Left kidney (tissue), 2 donors: ENCODE measurements around the gene RAPGEF1. TPM values are rescaled to one million over a fixed set of nuclear protein-coding genes. Genes with fewer than 3 reads are reported as not detected.

Source experiments
- DNase-seq: peaks from one replicate; pipeline ENCODE4 v3.0.0-alpha.2; 2013
- polyA plus RNA-seq: library from polyadenylated mRNA; unstranded; fragments of 120-200 nt; gene quantifications from one replicate; pipeline ENCODE4 v1.2.1, GENCODE V29; 2013; ENCODE audit not compliant: insufficient read length

The RAPGEF1 gene
- polyA plus RNA-seq, 1 donor = 40.2 TPM

DNA sequence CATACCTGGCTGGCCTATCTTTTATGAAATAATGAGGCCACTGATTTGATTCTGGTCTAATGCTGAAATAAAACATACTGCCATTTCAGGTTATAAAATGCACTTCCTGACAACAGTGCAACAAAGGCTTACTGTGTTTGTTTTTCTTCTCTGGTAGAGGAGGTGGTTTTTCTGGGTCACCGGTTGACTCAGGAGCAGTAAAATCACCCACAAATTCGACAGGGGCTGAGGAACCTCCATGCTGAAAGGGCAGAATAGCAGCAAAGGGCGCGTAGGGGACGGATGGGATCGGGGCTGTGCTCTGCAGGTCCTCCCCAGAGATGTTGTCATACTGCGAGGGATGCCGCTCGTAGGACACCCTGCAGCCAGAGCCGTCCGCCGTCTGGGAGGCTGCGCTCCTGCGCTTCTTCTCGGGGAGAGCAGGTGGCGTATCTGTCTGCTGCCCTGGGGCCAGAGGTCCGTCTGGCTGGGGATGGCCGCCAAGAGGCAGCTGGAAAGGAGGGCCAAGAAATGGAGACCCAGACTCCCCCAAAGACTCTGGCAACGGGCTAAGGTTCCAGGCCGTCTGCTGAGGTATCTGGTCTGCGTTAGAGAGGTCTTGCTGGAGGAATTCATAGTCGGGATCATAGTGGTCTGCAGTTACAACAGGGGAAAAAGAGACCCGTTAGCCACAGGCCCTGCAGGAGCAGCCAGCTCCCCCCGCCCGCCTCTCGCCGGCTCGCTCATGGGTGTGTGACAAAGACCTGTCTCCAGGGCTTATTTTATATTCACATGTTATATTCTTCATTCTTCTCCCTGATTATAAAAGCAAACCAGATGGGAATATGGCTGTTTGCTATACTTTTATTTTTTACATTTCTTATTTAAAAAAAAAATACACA, 113.8 kb downstream of the RAPGEF1 start:
- no peak for DNase-seq

DNA sequence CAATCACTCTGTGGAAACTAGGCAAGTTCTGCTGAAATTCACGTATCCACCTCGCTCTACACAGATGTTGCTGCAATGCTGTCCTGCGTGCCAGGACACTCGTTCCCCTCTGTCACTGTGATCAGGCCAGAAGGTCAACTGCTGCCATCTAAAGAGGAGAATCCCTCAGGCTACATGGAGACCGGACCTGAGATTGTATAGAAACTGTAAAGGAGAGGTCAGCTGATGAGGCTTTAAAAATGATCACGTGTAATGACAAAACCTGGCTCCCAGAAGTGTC, 114.4 kb downstream of the RAPGEF1 start:
- no peak for DNase-seq

DNA sequence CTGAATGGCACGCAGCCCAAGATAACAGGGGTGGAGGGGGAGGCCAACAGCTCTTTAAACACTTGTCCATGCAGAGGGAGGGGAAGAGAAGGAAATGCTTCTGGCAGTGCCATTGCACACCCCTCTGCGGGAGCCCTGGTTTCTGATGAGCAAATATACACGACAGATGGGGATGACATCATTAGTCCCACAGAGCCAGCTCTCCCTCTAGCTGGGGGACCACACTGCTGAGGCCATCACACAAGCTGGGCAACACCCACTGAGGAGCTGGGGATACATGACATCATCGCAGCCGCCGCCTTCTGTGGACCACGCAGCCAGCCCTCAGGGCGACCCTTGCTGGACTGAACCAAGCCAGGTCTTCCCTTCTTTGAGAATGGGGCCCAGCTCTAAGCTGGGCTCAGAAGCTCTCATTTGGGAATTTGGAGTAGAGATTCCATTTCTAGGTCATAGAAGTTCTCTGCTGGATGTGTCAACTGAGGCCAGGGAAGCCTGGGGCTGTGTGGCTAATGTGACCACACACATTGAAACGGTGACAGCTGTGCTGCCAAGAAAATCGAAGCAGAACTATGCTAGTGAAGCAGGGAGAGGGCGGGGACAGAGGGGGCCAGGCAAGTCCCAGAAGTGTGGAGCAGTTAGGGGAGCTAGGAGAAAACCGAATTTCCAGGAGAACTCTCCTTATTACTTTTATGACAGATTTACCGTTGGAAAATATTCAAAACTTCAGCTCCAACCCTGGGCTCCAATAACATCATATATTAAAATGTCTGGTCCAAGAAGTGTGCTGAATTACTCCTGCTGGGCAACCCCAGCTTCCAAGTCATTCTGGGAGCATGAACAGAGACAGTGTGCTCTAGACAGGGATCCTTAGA, 115.0 kb downstream of the RAPGEF1 start:
- no peak for DNase-seq

DNA sequence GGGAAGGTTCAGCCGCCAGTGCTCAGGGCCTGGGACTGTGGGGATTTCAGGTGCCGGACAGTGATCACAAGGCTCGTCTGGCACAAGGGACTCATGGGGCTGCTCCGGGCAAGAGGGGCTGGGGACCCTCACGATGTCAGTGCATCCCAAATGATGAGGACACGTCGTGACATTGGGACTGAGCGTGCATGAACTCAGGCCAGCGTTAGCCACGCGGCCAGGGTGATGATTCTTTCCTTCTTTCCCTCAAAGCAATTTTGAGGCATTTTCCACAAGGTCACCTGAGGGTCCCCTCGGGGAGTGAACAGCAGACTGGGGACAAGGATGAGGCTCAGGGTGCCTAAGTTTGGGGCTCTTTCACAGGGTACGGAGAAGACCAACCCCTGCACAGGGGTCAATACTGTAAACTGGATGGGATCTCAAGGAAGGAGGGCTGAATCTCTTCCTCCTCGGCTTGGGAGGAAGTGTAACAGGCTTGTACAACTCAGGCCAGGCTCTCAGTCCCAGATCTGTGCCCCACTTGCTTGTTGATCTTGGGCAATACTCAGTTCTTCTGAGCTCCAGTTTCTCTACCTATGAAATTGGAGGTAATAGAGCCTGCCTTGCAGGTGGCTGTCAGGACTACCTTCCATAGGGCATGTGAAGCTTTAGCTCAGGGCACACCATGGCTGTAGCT, 116.1 kb downstream of the RAPGEF1 start:
- DNase-seq = no peak

DNA sequence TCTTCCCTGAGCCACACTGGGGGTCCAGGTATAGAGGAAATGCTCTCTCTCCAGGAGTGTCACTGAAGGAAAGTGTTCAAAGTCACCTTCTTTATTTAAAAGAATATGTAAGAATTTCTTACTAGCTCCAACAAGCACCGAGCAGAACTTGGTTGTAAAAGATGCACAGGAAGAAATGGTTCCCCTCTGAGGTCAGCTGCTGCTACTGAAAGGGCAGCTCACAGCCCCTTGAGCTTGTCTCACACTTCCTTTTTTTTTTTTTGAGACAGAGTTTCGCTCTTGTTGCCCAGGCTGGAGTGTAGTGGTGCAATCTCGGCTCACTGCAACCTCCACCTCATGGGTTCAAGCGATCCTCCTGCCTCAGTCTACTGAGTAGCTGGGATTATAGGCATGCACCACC, 117.4 kb downstream of the RAPGEF1 start:
- no peak for DNase-seq

DNA sequence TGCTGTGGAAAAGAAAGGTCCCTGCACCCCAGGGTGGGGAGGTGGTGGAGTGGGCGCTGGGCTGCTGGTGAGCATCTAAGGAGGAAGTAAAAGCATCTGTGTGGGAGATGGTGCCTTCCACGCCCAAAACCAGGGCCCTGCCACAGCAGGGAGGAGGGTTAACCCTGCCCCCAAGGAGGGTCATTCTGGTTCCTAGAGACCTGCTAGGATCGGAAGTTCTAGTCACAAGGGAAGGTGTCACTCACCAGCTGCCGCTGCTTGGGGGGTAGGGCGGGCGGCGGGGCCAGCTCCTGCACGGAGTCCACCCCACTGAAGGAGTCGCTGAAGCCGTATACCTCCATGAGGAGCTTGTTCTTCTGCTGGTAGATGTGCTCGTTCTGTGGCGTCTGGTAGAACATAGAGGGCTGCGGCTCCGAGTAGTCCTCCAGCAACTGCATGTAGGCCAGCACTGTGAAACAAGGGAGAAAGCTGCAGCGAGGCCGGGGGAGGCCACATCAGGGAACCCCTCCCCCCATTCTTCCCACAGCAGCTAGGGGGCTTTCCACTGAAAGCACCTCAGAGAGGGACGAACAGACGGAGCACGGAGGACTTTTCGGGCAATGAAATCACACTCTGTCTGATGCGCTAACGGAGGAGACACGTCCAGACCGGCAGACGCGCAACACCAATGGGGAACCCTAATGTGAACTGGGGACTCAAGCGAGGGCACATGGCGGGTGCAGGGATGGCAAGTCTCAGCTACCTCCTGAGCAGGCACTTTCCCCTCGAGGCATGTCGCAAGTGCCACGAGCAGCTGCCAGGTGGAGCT, 118.1 kb downstream of the RAPGEF1 start:
- DNase-seq = no peak

DNA sequence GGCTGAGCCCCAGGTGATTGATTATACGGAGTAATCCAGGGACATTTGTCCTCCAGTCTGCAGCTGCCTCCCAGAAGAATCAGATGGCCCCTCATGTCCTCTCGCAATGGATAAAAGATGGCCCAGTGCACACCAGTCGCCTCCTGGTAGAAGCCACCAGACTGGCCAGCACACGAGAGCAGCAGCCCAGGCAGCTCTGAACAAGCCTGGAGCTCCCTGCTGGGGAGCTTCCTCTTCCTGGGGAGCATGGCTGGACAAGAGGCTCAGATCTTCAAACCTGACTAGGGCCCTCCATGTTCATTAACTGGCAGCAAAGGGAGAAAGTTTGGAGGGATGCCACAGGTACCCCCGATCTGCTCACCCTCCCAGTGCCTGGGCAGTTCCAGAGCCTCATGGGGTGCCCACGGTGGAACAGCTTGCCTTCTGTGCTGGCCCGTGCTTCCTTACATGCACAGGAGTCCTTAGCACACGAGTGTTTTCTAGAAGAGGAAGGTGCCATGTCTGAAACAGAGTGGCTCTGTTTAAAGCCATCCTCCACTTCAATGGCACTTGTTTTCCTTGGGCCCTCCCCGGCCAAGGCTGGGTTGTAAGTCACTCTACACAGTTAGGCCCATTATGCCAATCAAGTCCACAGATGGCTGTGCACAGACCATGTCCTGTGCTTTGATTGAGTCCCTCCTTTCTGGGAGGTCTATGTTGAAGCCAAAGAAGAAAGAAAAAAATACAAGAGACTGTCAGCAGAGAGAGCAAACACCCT, 118.9 kb downstream of the RAPGEF1 start:
- no peak for DNase-seq

DNA sequence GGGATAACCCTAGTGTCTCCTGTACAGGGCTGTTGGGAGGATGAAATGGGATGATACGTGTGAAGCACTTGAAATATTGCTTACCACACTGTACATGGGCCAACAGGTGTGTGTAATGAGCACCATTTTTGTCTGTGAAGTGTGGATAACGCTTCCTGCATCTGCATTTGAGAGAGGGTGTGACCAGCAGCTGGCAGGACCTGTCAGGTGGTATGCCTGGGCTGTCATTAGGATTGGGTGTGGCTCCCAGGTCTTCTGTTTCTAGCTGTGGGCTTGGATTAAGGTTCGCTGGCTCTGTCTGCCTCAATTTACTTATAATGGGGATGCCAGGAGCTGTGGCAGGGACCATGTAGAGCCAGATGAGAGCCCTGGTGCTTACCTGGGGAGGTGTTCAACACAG, 120.2 kb downstream of the RAPGEF1 start:
- no peak for DNase-seq

DNA sequence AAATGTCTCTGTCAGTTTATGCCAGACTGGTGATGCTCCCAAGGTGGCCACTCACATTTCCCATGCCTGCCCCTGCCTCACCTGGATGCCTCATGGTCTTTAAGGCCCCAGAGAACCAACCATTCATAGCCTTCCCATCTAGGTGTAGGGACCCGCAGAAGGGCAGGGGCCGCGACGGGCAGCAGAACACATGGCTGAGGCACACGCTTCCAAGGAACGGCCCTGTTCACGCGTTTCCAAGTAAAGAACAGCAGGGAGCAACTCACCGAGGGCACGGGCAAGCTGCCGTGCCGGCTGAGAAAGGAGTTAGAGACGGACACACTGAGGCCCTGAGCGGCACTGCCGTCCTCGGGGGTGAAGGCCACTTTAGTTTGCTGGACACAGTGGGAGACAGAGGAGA, 121.1 kb downstream of the RAPGEF1 start:
- no peak for DNase-seq

DNA sequence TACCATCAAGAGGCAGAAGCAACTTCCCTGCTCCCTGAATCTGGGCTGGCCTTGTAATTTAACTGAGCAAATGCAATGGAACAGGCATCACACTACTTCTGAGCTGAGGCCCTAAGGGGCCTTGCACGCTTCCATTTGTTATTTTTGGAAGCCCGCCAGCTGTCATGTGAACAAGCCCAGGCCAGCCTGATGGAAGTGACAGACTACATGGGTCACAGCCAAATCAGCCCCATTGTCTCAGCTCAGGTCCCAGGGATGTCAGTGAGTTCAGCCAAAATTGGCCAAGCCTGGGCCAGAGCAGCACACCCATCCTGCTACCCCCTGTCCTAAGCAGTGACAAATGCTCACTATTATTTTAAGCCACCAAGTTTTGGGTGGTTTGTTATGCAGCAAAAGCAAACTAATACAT, 121.8 kb downstream of the RAPGEF1 start:
- DNase-seq = no peak

DNA sequence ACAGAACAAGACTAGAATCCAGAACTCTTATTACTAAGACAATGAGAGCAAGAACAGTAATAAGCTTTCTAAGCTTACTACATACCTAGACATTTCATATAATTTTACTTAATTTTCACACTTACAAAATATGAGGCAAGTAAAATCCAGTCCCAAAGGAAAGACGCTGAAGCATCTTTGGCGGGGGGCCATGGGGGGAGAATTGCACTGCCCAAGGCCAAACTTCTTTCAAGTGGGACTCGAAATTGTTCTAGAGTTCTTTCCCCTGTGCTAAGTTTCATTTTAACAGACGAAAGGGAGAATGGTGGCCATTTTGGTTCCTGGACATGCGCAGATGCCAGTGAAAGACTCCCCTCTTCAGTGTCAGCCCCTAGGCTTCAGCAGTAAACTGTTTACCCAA, 122.3 kb downstream of the RAPGEF1 start:
- no peak for DNase-seq

DNA sequence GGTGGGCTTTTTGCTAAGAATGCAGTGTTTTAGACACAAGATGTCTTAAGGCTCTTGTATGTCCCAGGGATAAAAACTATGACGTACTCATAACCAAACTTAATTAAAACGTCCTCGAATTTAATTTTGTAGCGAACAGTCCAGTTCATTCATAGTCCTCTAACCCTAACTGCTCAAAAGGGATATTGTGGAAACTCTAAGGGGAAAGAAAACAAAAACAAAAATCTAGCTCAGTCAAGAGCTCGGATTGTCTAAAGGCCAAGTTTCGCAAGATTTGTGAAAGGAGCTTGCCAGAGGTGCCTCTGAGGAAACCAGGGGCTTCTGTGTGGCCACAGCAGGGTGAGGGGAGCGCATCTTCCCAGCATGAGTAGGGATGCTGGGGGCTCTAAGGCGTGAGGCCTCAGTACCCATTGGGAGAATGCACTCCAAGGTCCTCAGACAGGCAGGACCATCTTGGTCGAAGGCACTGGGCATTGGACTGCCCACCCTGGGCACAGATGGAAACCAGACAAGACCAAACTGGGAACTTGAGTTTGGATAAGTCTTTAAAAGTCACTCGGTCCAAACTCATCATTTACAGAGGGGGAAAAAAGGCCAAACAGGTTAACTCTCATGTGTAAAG, 122.8 kb downstream of the RAPGEF1 start:
- no peak for DNase-seq

DNA sequence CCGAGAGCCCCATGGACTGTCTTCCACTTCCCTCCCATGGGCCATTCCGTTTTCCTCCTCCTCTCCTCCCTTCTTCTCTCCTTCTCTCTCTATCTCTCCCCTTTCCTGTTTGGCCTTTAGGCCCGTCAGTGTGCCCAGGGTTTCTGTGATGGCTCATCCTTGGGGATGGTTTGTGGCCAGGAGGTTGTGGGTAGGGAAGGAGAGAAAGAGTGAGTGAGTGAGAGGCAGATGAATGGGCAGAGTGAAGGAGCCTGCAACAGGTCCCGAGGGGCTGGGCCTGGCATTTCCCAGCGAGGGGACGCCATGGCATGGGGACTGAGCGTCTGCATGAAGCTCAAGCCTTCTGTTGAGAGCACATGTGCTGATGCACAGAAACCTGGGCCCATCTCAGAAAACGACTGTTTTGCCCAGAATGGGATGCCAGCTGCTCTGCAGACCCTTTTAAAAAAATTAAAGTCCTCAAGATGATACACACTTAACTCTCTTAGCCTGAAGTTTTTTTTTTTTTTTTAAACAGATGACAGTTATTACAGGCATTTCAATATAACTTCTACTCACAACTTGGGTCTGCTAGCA, 125.4 kb downstream of the RAPGEF1 start:
- no peak for DNase-seq

DNA sequence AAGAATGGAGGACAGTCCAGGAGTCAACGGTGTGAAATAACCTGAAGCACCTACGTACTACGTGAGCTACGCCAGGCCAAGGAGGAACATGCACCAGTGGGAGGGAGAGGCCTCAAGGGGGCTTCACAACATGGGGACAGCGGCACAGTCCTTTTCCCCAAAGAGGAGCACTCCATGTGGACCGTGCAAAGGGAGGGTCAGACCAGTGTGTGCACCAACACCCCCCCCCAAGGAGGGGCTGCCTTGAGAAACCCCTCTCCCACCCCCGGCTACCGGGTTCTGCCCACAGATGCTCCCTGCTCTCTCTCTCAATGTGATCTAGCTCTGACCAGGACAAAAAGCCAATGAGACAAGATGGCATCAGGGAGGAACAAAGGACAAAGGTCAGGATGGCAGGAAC, 126.0 kb downstream of the RAPGEF1 start:
- DNase-seq = no peak

DNA sequence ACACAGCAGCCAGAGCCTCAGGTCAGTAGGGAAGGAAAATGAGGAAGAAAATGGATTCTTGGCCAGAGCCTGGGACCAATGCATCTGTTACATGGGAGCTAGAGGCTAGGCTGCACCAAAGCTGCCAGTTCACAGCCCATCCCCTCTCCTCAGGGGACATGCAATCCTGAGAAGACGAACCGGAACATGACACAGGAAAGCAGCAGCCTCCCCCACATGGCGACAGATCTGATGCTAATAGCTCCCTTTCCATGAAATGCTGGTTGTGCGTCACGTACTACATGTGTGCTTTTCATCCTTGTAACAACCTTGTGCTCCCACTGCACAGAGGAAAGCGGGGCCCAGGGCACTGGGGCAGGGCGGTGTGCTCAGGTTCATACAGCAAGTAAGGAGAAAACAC, 127.0 kb downstream of the RAPGEF1 start:
- DNase-seq = no peak

DNA sequence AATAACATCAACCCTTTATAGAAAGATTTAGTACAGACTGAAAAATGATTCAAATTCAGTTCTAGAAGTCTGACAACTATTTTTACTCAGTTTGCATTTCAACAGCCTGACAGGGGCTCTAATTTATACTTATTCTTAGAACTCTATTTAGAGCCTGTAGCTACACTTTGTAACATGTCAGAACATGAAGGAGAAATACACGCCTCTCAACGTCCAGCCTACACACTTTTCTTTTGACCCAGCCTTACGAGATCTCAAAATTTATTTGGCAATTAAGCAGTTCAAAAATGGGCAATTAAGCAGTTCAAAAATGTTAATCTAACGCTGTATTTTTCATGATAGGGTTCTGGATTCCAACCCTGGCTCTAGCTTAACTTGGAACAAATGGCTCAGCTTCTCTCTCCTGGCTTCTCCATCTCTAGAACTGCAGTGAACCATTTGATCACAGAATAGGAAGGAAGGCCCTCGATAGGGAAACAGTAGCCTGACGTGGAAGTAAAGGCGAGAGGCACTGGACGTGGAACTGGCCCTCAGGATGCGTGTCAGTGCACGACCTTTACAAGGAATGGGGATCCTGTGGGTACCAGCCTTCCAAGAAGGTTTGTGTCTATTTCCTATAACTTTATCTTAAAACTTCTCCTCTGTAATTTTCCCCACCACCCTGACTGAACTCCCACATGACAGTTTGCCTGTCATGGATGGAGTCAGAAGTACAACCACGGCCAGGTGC, 128.1 kb downstream of the RAPGEF1 start:
- DNase-seq = no peak

DNA sequence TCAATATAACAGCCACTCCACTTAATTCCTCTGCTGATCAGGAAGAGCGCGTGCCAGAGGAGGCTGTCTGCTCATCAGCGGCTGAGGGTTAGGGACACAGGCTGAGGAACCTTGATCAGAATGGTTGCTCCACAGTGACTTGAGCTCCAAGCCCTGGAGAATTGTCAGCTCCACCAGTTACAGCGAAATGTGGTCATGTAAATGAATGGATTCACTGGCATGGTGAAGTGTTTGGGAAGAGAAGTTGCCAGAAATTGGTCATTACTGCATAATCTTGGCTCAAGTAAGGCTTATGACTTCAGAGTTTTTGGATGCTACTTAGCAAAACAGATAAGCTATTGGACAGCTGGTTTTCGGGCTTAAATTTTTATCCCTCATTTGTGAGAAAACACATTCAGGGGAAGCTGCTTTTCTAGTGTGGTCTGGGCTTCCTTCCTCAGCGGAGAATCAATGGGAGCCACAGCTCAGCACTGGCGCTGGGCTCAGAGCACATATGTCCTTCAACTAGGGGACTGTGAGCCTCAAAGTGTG, 129.6 kb downstream of the RAPGEF1 start:
- no peak for DNase-seq

DNA sequence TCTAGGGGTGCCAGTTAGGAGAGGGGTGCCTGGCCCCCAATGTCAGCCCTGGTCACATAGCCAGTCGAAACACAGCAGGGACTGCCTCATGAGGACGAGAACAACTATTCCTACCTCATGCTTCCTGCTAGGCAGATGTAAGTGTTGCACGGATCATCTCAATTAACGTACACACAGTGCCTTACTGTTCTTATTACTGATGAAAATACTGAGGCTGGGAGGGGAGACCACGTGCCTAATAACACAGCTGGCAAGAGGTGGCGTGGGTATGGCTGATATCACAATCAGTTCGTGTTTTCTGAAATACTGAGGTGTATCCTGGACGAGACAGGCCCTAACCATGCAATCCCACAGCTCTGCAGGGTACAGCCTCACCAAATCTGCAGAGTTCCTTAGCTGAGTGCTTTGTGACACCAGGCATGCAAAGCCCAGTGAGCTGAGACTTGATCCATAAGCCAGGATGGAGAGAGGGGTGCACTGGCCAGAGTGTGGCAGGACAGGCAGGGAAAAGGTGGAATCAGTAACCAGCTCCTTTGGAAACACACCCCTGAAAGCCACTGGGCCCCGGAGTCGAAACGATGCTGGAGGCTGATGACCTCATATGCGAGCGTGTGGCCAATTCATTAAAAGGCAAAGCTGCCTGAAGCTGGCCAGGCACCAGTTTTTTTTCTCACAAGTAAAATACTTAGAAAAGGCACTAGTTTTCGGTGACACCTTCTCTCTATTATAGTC, 130.6 kb downstream of the RAPGEF1 start:
- no peak for DNase-seq
